ENCODE data around the gene RCBTB1.

GRCh38 chr13:49615836-49616675 lies 30.7 kb upstream of the RCBTB1 start:
- TF ChIP-seq SP1 (IDR thresholded peaks at IDR 0.05) (no peak), NFRKB (IDR thresholded peaks at IDR 0.05) (no peak), ARNT (IDR thresholded peaks at IDR 0.05) (no peak), CTBP1 (IDR thresholded peaks at IDR 0.05; ENCODE audit: borderline replicate concordance) (no peak), BHLHE40 (IDR thresholded peaks at IDR 0.05; ENCODE audit: borderline replicate concordance) (no peak), FOXK2 (IDR thresholded peaks at IDR 0.05) (no peak), PKNOX1 (IDR thresholded peaks at IDR 0.05) (no peak)
